ENCODE results near the gene PLIN4.

GRCh38 chr19:4510435-4511255 is 7.6 kb downstream of the PLIN4 start:
- TF ChIP-seq CTCF (IDR thresholded peaks at IDR 0.05; ENCODE audit: low read depth, low read length, poor library complexity, severe bottlenecking): no peak
- TF ChIP-seq EZH2phosphoT487 (IDR thresholded peaks at IDR 0.05; ENCODE audit: borderline replicate concordance, low read length): no peak
